Measurements from ENCODE around the gene MAGOH. TPM values are rescaled to one million over a fixed set of nuclear protein-coding genes. Genes with fewer than 3 reads are reported as not detected.

MAGOH gene
- total and polyA plus RNA-seq, 9 of the 15 experiments (the other 6 are each of a cell fraction or from before 2014, with no cell fraction given), result 102 to 342 (median 135) TPM

DNA sequence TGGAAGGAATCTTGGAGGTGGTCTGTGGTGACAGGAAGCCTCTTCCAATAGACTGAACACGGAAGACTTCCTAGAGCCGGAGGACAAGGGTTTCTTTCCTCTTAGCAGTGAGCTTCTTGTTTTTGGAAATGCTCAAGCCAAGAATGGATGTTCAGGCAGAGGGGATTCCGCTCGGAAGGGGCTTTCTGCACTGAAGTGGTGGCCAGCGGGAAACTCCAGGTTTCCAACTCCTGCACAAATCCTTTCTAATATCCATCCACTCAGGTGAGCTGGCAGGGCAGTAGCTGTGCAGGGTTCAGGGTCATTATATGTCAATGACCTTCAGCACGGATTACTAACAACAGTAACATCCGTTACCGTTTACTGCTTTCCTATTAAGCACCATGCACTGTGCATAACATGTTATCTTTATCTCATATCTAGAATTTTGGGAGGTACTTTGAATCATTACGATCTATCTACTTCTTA lies 42.3 kb downstream of the MAGOH start (continued):
- TF ChIP-seq, protein P1, sequence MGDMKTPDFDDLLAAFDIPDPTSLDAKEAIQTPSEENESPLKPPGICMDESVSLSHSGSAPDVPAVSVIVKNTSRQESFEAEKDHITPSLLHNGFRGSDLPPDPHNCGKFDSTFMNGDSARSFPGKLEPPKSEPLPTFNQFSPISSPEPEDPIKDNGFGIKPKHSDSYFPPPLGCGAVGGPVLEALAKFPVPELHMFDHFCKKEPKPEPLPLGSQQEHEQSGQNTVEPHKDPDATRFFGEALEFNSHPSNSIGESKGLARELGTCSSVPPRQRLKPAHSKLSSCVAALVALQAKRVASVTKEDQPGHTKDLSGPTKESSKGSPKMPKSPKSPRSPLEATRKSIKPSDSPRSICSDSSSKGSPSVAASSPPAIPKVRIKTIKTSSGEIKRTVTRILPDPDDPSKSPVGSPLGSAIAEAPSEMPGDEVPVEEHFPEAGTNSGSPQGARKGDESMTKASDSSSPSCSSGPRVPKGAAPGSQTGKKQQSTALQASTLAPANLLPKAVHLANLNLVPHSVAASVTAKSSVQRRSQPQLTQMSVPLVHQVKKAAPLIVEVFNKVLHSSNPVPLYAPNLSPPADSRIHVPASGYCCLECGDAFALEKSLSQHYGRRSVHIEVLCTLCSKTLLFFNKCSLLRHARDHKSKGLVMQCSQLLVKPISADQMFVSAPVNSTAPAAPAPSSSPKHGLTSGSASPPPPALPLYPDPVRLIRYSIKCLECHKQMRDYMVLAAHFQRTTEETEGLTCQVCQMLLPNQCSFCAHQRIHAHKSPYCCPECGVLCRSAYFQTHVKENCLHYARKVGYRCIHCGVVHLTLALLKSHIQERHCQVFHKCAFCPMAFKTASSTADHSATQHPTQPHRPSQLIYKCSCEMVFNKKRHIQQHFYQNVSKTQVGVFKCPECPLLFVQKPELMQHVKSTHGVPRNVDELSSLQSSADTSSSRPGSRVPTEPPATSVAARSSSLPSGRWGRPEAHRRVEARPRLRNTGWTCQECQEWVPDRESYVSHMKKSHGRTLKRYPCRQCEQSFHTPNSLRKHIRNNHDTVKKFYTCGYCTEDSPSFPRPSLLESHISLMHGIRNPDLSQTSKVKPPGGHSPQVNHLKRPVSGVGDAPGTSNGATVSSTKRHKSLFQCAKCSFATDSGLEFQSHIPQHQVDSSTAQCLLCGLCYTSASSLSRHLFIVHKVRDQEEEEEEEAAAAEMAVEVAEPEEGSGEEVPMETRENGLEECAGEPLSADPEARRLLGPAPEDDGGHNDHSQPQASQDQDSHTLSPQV (IDR thresholded peaks at IDR 0.05), result peak; percentile 8; the same call in 1 of the 2 replicates
- no peak for TF ChIP-seq NR2C2 (CRISPR knock-in tag; IDR thresholded peaks at IDR 0.05)
- TF ChIP-seq NR2C2 (tag; IDR thresholded peaks at IDR 0.05), result no peak
- no peak for TF ChIP-seq TOE1 (IDR thresholded peaks at IDR 0.05; ENCODE audit: borderline replicate concordance)
- 0 out of 2 replicates have a peak, but pooled peaks have one; percentile 55 for TF ChIP-seq TOE1 (CRISPR knock-in tag; IDR thresholded peaks at IDR 0.05; ENCODE audit: borderline replicate concordance, low read depth)
- no peak for TF ChIP-seq FOS (IDR thresholded peaks at IDR 0.05; ENCODE audit: extremely low read depth, insufficient read length)
- TF ChIP-seq, protein P2, sequence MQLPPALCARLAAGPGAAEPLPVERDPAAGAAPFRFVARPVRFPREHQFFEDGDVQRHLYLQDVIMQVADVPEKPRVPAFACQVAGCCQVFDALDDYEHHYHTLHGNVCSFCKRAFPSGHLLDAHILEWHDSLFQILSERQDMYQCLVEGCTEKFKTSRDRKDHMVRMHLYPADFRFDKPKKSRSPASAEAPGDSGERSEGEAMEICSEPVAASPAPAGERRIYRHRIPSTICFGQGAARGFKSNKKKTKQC (CRISPR knock-in tag; IDR thresholded peaks at IDR 0.05), result no peak
- no peak for TF ChIP-seq OTX1 (CRISPR knock-in tag; IDR thresholded peaks at IDR 0.05)
- TF ChIP-seq ZNF347 (CRISPR knock-in tag; IDR thresholded peaks at IDR 0.05; ENCODE audit: low read depth), result no peak
- TF ChIP-seq, protein P3, sequence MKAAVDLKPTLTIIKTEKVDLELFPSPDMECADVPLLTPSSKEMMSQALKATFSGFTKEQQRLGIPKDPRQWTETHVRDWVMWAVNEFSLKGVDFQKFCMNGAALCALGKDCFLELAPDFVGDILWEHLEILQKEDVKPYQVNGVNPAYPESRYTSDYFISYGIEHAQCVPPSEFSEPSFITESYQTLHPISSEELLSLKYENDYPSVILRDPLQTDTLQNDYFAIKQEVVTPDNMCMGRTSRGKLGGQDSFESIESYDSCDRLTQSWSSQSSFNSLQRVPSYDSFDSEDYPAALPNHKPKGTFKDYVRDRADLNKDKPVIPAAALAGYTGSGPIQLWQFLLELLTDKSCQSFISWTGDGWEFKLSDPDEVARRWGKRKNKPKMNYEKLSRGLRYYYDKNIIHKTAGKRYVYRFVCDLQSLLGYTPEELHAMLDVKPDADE (conservative IDR thresholded peaks at IDR 0.05; ENCODE audit: control insufficient read depth, low read depth, low read length), result no peak
- TF ChIP-seq RBFOX2 (IDR thresholded peaks at IDR 0.05; ENCODE audit: low read depth, low read length), result no peak
- no peak for TF ChIP-seq RFX7 (CRISPR knock-in tag; IDR thresholded peaks at IDR 0.05)
- TF ChIP-seq ZNF584 (CRISPR knock-in tag; IDR thresholded peaks at IDR 0.05; ENCODE audit: low read depth), result no peak
- TF ChIP-seq, protein P4, sequence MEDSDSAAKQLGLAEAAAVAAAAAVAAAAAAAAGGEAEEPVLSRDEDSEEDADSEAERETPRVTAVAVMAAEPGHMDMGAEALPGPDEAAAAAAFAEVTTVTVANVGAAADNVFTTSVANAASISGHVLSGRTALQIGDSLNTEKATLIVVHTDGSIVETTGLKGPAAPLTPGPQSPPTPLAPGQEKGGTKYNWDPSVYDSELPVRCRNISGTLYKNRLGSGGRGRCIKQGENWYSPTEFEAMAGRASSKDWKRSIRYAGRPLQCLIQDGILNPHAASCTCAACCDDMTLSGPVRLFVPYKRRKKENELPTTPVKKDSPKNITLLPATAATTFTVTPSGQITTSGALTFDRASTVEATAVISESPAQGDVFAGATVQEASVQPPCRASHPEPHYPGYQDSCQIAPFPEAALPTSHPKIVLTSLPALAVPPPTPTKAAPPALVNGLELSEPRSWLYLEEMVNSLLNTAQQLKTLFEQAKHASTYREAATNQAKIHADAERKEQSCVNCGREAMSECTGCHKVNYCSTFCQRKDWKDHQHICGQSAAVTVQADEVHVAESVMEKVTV (CRISPR knock-in tag; IDR thresholded peaks at IDR 0.05), result no peak
- no peak for TF ChIP-seq CXXC5 (CRISPR knock-in tag; IDR thresholded peaks at IDR 0.05)
- TF ChIP-seq FOXA3 (CRISPR knock-in tag; conservative IDR thresholded peaks at IDR 0.05 in 1 of 2, IDR thresholded peaks at IDR 0.05 in 1 of 2), result no peak
- TF ChIP-seq, protein P5, sequence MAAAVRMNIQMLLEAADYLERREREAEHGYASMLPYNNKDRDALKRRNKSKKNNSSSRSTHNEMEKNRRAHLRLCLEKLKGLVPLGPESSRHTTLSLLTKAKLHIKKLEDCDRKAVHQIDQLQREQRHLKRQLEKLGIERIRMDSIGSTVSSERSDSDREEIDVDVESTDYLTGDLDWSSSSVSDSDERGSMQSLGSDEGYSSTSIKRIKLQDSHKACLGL (CRISPR knock-in tag; IDR thresholded peaks at IDR 0.05; ENCODE audit: borderline replicate concordance, poor library complexity, severe bottlenecking), result no peak
- TF ChIP-seq, protein P6, sequence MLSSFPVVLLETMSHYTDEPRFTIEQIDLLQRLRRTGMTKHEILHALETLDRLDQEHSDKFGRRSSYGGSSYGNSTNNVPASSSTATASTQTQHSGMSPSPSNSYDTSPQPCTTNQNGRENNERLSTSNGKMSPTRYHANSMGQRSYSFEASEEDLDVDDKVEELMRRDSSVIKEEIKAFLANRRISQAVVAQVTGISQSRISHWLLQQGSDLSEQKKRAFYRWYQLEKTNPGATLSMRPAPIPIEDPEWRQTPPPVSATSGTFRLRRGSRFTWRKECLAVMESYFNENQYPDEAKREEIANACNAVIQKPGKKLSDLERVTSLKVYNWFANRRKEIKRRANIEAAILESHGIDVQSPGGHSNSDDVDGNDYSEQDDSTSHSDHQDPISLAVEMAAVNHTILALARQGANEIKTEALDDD (IDR thresholded peaks at IDR 0.05), result no peak
- no peak for TF ChIP-seq U2AF2 (optimal IDR thresholded peaks at IDR 0.05; ENCODE audit: low read depth, low read length)

Measured in K562 (cell line).